A549 treated with Mapracorat at 1 μM for 4 hours (cell line): ENCODE measurements around the gene ZFYVE19. TPM values are rescaled to one million over a fixed set of nuclear protein-coding genes. Genes with fewer than 3 reads are reported as not detected.

ENCODE experiments used
- total RNA-seq: library from RNA; stranded (reverse); fragments of 200-300 nt; extraction: Qiagen RNA extraction; gene quantifications from 5 replicates; pipeline ENCODE4 v1.2.3, GENCODE V29; 2022

The ZFYVE19 gene, protein sequence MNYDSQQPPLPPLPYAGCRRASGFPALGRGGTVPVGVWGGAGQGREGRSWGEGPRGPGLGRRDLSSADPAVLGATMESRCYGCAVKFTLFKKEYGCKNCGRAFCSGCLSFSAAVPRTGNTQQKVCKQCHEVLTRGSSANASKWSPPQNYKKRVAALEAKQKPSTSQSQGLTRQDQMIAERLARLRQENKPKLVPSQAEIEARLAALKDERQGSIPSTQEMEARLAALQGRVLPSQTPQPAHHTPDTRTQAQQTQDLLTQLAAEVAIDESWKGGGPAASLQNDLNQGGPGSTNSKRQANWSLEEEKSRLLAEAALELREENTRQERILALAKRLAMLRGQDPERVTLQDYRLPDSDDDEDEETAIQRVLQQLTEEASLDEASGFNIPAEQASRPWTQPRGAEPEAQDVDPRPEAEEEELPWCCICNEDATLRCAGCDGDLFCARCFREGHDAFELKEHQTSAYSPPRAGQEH
- 13.9 to 19.2 TPM (median 17.3 TPM) in 5 replicates for total RNA-seq

DNA sequence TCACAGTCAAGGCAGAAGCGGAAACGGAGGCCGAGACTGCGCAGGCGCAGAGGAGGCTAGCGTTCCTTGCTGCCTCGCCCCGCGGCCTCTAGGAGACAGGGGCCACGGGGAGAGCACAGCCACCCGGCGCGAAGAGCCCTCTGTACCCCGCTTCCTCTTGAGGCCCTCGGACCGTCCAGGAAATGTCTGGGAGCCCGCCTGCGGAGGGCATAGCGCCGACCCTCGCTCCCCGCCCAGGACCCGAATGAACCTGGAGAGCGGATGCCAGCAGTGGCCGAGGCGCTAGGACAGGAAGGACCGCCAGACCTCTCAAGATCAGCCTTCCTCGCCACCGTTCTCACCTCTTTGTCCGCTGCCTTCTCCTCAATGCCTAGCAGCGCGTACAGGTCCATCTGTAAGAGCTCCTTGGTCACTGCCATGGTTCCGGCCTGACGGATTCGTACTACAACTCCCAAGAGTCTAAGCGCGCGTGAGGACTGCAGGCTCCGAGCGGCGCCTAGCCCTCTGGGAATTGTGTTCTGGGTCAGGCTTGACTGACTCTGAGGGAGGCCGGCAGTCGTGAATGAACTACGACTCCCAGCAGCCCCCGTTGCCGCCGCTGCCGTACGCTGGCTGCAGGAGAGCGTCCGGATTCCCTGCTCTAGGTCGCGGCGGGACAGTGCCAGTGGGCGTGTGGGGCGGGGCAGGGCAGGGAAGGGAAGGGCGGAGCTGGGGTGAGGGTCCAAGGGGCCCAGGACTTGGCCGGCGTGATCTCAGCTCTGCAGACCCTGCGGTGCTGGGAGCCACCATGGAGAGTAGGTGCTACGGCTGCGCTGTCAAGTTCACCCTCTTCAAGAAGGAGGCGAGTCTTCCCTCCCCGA is at the start of gene ZFYVE19, which contains the start of gene DNAJC17:
ZFYVE19 (plus strand) TSS at position 62 of the 860 bp plus-strand sequence; CDS start at position 563, 501 bp downstream.
DNAJC17 (minus strand) TSS at position 446 of the 860 bp plus-strand sequence; CDS start at position 419, 27 bp downstream.

DNA sequence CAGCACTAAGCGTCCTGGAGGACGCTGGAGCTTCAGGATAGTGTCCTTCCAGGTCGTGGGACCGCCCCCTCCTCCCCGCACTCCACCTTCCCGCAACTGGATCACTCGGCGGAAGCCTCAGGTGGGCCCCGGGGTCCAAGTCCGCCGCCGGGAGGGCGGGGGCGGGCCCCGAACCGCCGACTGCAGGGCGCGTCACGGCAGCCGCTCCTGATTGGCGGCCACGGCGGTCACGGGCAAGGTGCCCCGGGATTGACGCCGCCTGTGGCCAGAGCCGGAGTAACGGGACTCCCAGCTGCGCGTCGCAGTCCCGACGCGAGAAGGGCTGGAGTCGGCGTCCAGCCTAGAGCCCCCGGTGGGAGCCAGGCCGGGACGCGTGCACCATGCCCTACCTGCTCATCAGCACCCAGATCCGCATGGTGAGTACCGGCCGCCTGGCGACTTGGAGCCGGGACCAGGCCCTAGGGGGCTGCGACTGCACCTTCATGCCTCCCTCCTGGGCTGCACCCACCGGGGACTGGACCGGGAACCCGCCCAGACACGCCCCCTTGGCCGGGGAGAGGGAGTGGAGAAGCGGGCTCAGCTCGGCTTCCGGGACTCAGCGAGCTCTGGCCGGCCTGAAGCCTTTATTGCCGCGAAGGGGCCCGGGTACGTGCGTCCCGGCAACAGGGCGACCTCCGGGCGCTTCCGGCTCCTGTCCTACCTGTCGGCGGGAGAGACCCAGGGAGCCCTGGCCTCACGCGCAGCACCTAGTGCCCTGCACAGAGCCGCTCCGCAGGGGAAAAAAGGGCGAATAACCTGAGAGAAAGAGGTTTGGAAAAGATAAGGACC is 42.9 kb upstream of the ZFYVE19 start, which contains the start of gene GCHFR:
GCHFR (plus strand) TSS at position 268 of the 828 bp plus-strand sequence; CDS start at position 381, 113 bp downstream.

DNA sequence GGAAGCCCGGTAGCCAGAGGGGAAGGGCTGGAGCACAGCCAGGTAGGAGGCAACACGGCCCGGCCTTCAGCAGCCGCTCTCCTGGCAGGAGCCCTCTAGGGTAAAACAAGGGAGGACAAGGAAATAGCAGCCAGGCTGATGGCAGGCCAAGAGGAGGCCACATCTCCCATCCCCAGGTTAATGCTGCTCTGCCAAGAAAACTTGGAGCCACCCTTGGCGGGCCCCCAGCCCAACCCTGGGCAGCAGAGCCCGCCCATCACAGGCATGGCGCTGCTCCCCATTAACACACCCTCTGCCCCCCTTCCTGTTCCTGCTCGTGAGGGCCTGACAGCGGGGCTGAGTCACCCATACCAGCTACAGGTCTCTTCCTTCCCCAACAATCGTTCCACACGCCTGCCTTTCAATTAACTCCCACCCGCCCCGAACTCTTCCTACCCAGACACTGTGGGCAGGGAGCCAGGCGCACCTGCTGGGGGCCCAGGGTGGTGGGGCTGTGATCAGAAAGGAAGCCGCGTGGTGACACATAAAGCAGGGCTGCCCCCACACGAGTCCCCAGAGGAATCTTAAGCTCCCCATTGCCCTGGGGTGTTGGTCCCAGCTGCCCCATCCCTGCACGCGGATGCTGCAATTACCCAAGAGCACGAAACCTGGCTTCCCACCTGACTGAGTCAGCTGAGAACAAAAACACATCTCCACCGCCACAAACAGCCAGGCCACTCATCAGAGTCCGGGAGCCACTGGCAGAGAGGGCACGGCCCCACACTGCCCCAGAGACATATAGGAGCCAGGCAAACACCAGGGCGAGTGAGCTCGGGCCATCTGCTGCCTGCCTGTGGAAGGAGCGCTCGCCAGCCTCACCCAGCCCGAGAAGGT is 37.4 kb upstream of the ZFYVE19 start, which contains the start of gene C15orf62:
C15orf62 (plus strand) TSS at position 707 of the 873 bp plus-strand sequence. CDS start 516 bp downstream, outside the sequence.

DNA sequence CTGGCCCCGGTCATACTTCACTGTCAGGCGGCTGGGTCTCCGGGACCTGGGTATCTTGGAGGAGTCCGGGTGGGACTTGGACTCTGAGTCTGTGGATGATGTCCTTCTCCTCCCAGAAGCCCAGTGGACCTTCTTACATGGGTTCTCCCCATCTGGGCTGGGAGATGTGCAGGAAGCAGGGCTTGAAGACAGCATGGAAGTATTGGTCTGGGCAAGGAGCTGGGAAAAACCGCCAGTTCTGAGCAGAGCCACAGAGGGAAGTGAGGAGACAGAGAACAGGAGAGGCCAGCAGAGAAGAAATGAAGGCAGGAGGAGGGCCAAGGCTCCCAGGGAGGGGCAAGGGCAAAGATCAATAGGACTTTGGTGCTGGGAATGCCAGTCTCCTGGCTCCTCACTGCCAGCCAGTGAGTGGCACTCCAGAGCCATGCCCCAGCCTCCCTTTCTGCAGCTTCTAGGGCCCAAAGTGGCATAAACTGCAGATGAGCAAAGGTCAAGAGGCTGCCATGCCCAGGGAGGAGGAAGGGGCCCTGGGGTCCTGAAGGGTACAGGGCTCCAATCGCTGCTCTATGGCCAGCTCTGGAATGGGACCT is 21.7 kb downstream of the ZFYVE19 start, which contains the start of gene PPP1R14D:
PPP1R14D (minus strand) TSS at position 262 of the 590 bp plus-strand sequence; CDS start at position 195, 67 bp downstream.

DNA sequence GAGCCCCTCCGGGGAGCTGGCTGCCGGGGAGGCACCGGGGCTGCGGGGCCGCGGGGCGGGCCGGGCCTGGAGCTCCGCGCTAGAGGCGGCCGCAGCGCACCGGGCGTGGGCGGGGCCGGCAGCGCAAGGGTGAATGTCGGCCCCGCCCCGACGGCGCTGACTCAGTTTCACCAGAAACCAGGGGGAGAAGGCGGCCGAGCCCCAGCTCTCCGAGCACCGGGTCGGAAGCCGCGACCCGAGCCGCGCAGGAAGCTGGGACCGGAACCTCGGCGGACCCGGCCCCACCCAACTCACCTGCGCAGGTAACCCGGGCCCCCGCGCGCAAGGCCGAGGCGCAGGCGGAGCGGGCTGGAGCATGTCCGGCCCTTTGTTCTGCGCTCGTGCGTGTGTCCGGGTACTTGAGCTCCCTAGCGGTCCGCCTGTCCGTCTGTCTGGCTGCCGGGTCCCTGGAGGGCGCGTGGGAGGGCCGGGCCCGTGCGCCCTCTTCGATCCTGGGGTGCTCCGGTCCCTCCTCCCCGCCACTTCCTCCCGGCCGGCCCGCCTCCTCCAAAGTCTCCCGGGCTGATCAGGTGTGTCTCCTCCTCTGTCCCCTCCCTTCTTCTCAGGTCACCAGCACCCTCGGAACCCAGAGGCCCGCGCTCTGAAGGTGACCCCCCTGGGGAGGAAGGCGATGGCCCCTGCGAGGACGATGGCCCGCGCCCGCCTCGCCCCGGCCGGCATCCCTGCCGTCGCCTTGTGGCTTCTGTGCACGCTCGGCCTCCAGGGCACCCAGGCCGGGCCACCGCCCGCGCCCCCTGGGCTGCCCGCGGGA is 37.2 kb downstream of the ZFYVE19 start, which contains the start of gene SPINT1:
SPINT1 (plus strand) TSS at position 164 of the 811 bp plus-strand sequence; CDS start at position 671, 507 bp downstream.

Other genes with a start within 250 kb of the ZFYVE19 start
- 11.9 to 17.7 TPM (median 15.5 TPM) in 5 replicates for gene CCDC32, start 242.0 kb upstream of the ZFYVE19 start, total RNA-seq
- 13.3 to 15.7 TPM (median 15.3 TPM) in 5 replicates for gene RPUSD2, start 237.8 kb upstream of the ZFYVE19 start, total RNA-seq
- 5.3 to 7.2 TPM (median 6.8 TPM) in 5 replicates for gene KNL1, start 212.8 kb upstream of the ZFYVE19 start, total RNA-seq
- 17.3 to 21.5 TPM (median 19.4 TPM) in 5 replicates for gene RAD51, start 111.9 kb upstream of the ZFYVE19 start, total RNA-seq
- 21.8 to 22.8 TPM (median 22.2 TPM) in 5 replicates for gene RMDN3, start 51.8 kb upstream of the ZFYVE19 start, total RNA-seq
- gene GCHFR, start 43.0 kb upstream of the ZFYVE19 start, total RNA-seq = 6.7 to 8.7 TPM (median 7.4 TPM) in 5 replicates
- 0.07 TPM in 3 of 5 replicates, not detected in the others for gene C15orf62, start 37.1 kb upstream of the ZFYVE19 start, total RNA-seq
- gene DNAJC17, start 384 bp downstream of the ZFYVE19 start, total RNA-seq = 18.5 to 28.4 TPM (median 24.0 TPM) in 5 replicates
- gene PPP1R14D, start 21.6 kb downstream of the ZFYVE19 start, total RNA-seq = 0.20 to 0.33 TPM in 2 of 5 replicates, not detected in the others
- 0.59 to 1.2 TPM (median 0.91 TPM) in 5 replicates for gene SPINT1, start 37.0 kb downstream of the ZFYVE19 start, total RNA-seq
- 4.2 to 5.8 TPM (median 4.8 TPM) in 5 replicates for gene RHOV, start 67.1 kb downstream of the ZFYVE19 start, total RNA-seq
- gene VPS18, start 87.4 kb downstream of the ZFYVE19 start, total RNA-seq = 18.7 to 25.6 TPM (median 23.9 TPM) in 5 replicates
- gene DLL4, start 122.3 kb downstream of the ZFYVE19 start, total RNA-seq = 1.1 to 2.0 TPM (median 1.8 TPM) in 5 replicates
- gene CHAC1, start 146.4 kb downstream of the ZFYVE19 start, total RNA-seq = 4.4 to 8.2 TPM (median 6.1 TPM) in 5 replicates